HEK293 (cell line): Measurements from ENCODE around the gene ATG12.

Source experiments
- CTCF ChIA-PET: fragments of 350-600 bp; formaldehyde crosslinking; extraction: SDS; loops from one replicate; lab custom pipeline; 2021; ENCODE audit warnings: antibody characterized with exemption; lab: Yijun Ruan, JAX
- POLR2A ChIA-PET: fragments of 300-600 bp; formaldehyde crosslinking; extraction: SDS; loops from one replicate; lab custom pipeline; 2020; ENCODE audit warnings: antibody characterized with exemption, inconsistent platforms; lab: Yijun Ruan, JAX
- H3K27ac ChIP-seq: fragments of 200-500 bp; sonication (Bioruptor generic); 2 replicates; pipeline ENCODE4 v1.5.1; 2014; ENCODE audit warnings: low read depth, low read length, control low read depth, inconsistent platforms; ENCODE audit errors: extremely low read depth
- H3K36me3 ChIP-seq, 2 experiments: fragments of 200-500 bp in 1 of 2; sonication (Bioruptor generic) in 1 of 2; 1 replicate in 1 of 2; 2 replicates in 1 of 2; pipeline ENCODE4 v1.5.1; 2014 to 2017; ENCODE audit warnings: inconsistent platforms in 2 of 2, low read length in 2 of 2; ENCODE audit not compliant: control insufficient read depth in 2 of 2, insufficient read depth in 1 of 2
- H3K4me1 ChIP-seq: fragments of 200-500 bp; sonication (Bioruptor generic); 2 replicates; pipeline ENCODE4 v1.5.1; 2014; ENCODE audit warnings: mild to moderate bottlenecking, low read length, inconsistent platforms; ENCODE audit not compliant: control insufficient read depth, insufficient read depth
- H3K4me3 ChIP-seq: 2 replicates; pipeline ENCODE4 v1.5.1; 2011; ENCODE audit warnings: low read depth, mild to moderate bottlenecking, control low read depth, low read length, moderate library complexity
- H3K9me3 ChIP-seq: fragments of 200-500 bp; sonication (Bioruptor generic); 2 replicates; pipeline ENCODE4 v1.5.1; 2014; ENCODE audit warnings: low read depth, low read length, inconsistent platforms; ENCODE audit not compliant: control insufficient read depth, insufficient read depth
- INSM2 ChIP-seq: fragments of 450-650 bp; formaldehyde crosslinking; IDR thresholded peaks from 2 replicates; pipeline ENCODE4 v1.5.1; 2016; ENCODE audit warnings: missing biosample characterization, missing genetic modification characterization
- KLF7 ChIP-seq: fragments of 450-650 bp; formaldehyde crosslinking; IDR thresholded peaks from 2 replicates; pipeline ENCODE4 v1.5.1; 2016; ENCODE audit warnings: missing biosample characterization, missing genetic modification characterization, borderline replicate concordance
- MEIS1 ChIP-seq: sonication (generic); formaldehyde crosslinking; IDR thresholded peaks from 2 replicates; pipeline ENCODE4 v1.8.1; 2022; ENCODE audit warnings: missing genetic modification reagents, mild to moderate bottlenecking, borderline replicate concordance
- PRDM1 ChIP-seq: fragments of 450-650 bp; formaldehyde crosslinking; IDR thresholded peaks from 2 replicates; pipeline ENCODE4; 2016; ENCODE audit warnings: missing biosample characterization, missing genetic modification characterization
- REPIN1 ChIP-seq: fragments of 450-650 bp; formaldehyde crosslinking; IDR thresholded peaks from 2 replicates; pipeline ENCODE4 v1.5.1; 2017; ENCODE audit warnings: missing biosample characterization, missing genetic modification characterization, low read depth
- SP2 ChIP-seq: fragments of 450-650 bp; formaldehyde crosslinking; IDR thresholded peaks from 2 replicates; pipeline ENCODE4 v1.5.1; 2016; ENCODE audit warnings: missing biosample characterization, missing genetic modification characterization
- TCF7L2 ChIP-seq: IDR thresholded peaks from 2 replicates; pipeline ENCODE4 v1.6.1; 2011; ENCODE audit warnings: low read depth, mild to moderate bottlenecking, inconsistent platforms, low read length, moderate library complexity, borderline replicate concordance
- ZBTB17 ChIP-seq: fragments of 450-650 bp; formaldehyde crosslinking; IDR thresholded peaks from 2 replicates; pipeline ENCODE4 v1.5.1; 2016; ENCODE audit warnings: missing biosample characterization, missing genetic modification characterization
- ZFP69B ChIP-seq: fragments of 450-650 bp; formaldehyde crosslinking; IDR thresholded peaks from 2 replicates; pipeline ENCODE4 v1.5.1; 2016; ENCODE audit warnings: missing biosample characterization, missing genetic modification characterization
- ZNF10 ChIP-seq: fragments of 450-650 bp; formaldehyde crosslinking; IDR thresholded peaks from 2 replicates; pipeline ENCODE4 v1.5.1; 2017; ENCODE audit warnings: missing biosample characterization, missing genetic modification characterization
- ZNF19 ChIP-seq: fragments of 450-650 bp; formaldehyde crosslinking; IDR thresholded peaks from 2 replicates; pipeline ENCODE4; 2016; ENCODE audit warnings: missing biosample characterization, missing genetic modification characterization, low read depth
- ZNF202 ChIP-seq: fragments of 450-650 bp; formaldehyde crosslinking; IDR thresholded peaks from 2 replicates; pipeline ENCODE4 v1.5.1; 2016; ENCODE audit warnings: missing biosample characterization, missing genetic modification characterization, borderline replicate concordance
- ZNF274 ChIP-seq, 2 experiments: fragments of 200-500 bp in 1 of 2; fragments of 450-650 bp in 1 of 2; sonication (Bioruptor generic) in 1 of 2; formaldehyde crosslinking in 1 of 2; IDR thresholded peaks; 2 replicates each; pipeline versions ENCODE4 v1.5.1 to v1.6.1; 2014 to 2016; ENCODE audit warnings: borderline replicate concordance in 1 of 2, inconsistent platforms in 1 of 2, low read length in 1 of 2, missing biosample characterization in 1 of 2, missing genetic modification characterization in 1 of 2
- ZNF280D ChIP-seq: fragments of 450-650 bp; formaldehyde crosslinking; IDR thresholded peaks from 2 replicates; pipeline ENCODE4 v1.5.1; 2016; ENCODE audit warnings: missing biosample characterization, missing genetic modification characterization
- ZNF433 ChIP-seq: fragments of 450-650 bp; formaldehyde crosslinking; IDR thresholded peaks from 2 replicates; pipeline ENCODE4 v1.5.1; 2016; ENCODE audit warnings: missing biosample characterization, missing genetic modification characterization, low read depth
- ZNF48 ChIP-seq: fragments of 450-650 bp; formaldehyde crosslinking; IDR thresholded peaks from 2 replicates; pipeline ENCODE4 v1.5.1; 2016; ENCODE audit warnings: missing biosample characterization, missing genetic modification characterization
- ZNF548 ChIP-seq: fragments of 450-650 bp; formaldehyde crosslinking; IDR thresholded peaks from 2 replicates; pipeline ENCODE4 v1.5.1; 2016; ENCODE audit warnings: missing biosample characterization, missing genetic modification characterization
- ZNF580 ChIP-seq: fragments of 450-650 bp; formaldehyde crosslinking; IDR thresholded peaks from 2 replicates; pipeline ENCODE4 v1.5.1; 2016; ENCODE audit warnings: missing biosample characterization, missing genetic modification characterization
- ZNF621 ChIP-seq: fragments of 450-650 bp; formaldehyde crosslinking; IDR thresholded peaks from 2 replicates; pipeline ENCODE4 v1.5.1; 2017; ENCODE audit warnings: missing biosample characterization, missing genetic modification characterization
- ZNF629 ChIP-seq: fragments of 450-650 bp; formaldehyde crosslinking; IDR thresholded peaks from 2 replicates; pipeline ENCODE4 v1.5.1; 2017; ENCODE audit warnings: missing biosample characterization, missing genetic modification characterization
- ZNF677 ChIP-seq: fragments of 450-650 bp; IDR thresholded peaks from 2 replicates; pipeline ENCODE4 v1.5.0; 2018; ENCODE audit warnings: missing biosample characterization, mild to moderate bottlenecking, missing genetic modification characterization, moderate library complexity
- ZNF747 ChIP-seq: fragments of 450-650 bp; formaldehyde crosslinking; IDR thresholded peaks from 2 replicates; pipeline ENCODE4 v1.5.1; 2016; ENCODE audit warnings: missing biosample characterization, missing genetic modification characterization
- ZNF76 ChIP-seq: fragments of 450-650 bp; formaldehyde crosslinking; IDR thresholded peaks from 2 replicates; pipeline ENCODE4; 2016; ENCODE audit warnings: low read depth, missing biosample characterization, missing genetic modification characterization, borderline replicate concordance
- ZNF837 ChIP-seq: fragments of 450-650 bp; formaldehyde crosslinking; IDR thresholded peaks from 2 replicates; pipeline ENCODE4 v1.5.1; 2016; ENCODE audit warnings: missing biosample characterization, missing genetic modification characterization
- ZSCAN5A ChIP-seq: fragments of 450-650 bp; formaldehyde crosslinking; IDR thresholded peaks from 2 replicates; pipeline ENCODE4 v1.5.1; 2016; ENCODE audit warnings: missing biosample characterization, missing genetic modification characterization

Gene ATG12

GRCh38 chr5:115787426-115787825, 53.9 kb downstream of the ATG12 start:
- ChIA-PET CTCF (no interaction called here), POLR2A (no interaction called here)

GRCh38 chr5:115785381-115786065, 55.8 kb downstream of the ATG12 start:
- no peak overlapping the region for H3K27ac ChIP-seq
- H3K9me3 ChIP-seq: no peaks in the 10 kb centered on the region
- ChIA-PET POLR2A (no interaction called here), CTCF (interaction anchor here (0.6 to 1.0 kb wide), 3 partner anchors 12 to 264 kb away, joined by 3 to 4 read pairs (median 4); no protein-coding TSS in a partner anchor)
- H3K4me3 ChIP-seq: no peak overlapping the region
- no peaks in the 10 kb centered on the region; the same call in 1 of the 2 replicates for H3K4me1 ChIP-seq
- no peaks in the 10 kb centered on the region for H3K36me3 ChIP-seq
- no peak for TF ChIP-seq PRDM1 (tag by site-specific recombination)
- no peak for TF ChIP-seq KLF7 (tag by site-specific recombination)
- TF ChIP-seq ZNF433 (tag by site-specific recombination): no peak
- TF ChIP-seq ZBTB17 (tag by site-specific recombination): 0 out of 2 replicates have a peak, but pooled peaks have one; percentile 11
- no peak for TF ChIP-seq INSM2 (tag by site-specific recombination)
- TF ChIP-seq ZSCAN5A: no peak
- TF ChIP-seq ZNF837 (tag by site-specific recombination): no peak
- TF ChIP-seq ZNF548 (tag by site-specific recombination): no peak
- no peak for TF ChIP-seq ZNF629 (tag by site-specific recombination)
- TF ChIP-seq ZNF747 (tag by site-specific recombination): no peak
- no peak for TF ChIP-seq ZNF621 (tag by site-specific recombination)
- 0 out of 2 replicates have a peak, but pooled peaks have one; percentile 9 for TF ChIP-seq ZNF677 (tag by site-specific recombination)
- no peak for TF ChIP-seq ZFP69B (tag by site-specific recombination)
- no peak for TF ChIP-seq ZNF19 (tag by site-specific recombination)

More at GRCh38 chr5:115787426-115787825, 53.9 kb downstream of the ATG12 start:
- no peaks in the 10 kb centered on the region for H3K36me3 ChIP-seq
- no peaks in the 10 kb centered on the region; the same call in 1 of the 2 replicates for H3K4me1 ChIP-seq
- H3K27ac ChIP-seq: no peak overlapping the region
- H3K4me3 ChIP-seq: no peak overlapping the region
- TF ChIP-seq ZNF433 (tag by site-specific recombination): no peak
- no peak for TF ChIP-seq ZNF76 (tag by site-specific recombination)
- TF ChIP-seq TCF7L2: no peak
- no peak for TF ChIP-seq ZNF280D
- no peak for TF ChIP-seq REPIN1 (tag by site-specific recombination)
- TF ChIP-seq MEIS1 (CRISPR knock-in tag): no peak
- no peak for TF ChIP-seq ZNF202 (tag by site-specific recombination)
- no peak for TF ChIP-seq ZNF274 (IDR thresholded peaks at IDR 0.05; ENCODE audit: low read length)
- no peak for TF ChIP-seq ZNF274 (tag by site-specific recombination; IDR thresholded peaks at IDR 0.05; ENCODE audit: borderline replicate concordance)
- TF ChIP-seq ZNF10 (tag by site-specific recombination): no peak
- no peak for TF ChIP-seq SP2 (tag by site-specific recombination)
- no peak for TF ChIP-seq ZNF48 (tag by site-specific recombination)
- TF ChIP-seq ZFP69B (tag by site-specific recombination): no peak
- TF ChIP-seq INSM2 (tag by site-specific recombination): no peak
- TF ChIP-seq ZNF580 (tag by site-specific recombination): no peak
- TF ChIP-seq ZNF677 (tag by site-specific recombination): no peak
- H3K9me3 ChIP-seq: no peaks in the 10 kb centered on the region
